ENCODE results near the gene MNT. TPM values are rescaled to one million over a fixed set of nuclear protein-coding genes. Genes with fewer than 3 reads are reported as not detected.

Gene MNT
- total and polyA plus RNA-seq, 11 donors, result 4.1 to 20.4 (median 9.8) TPM

- H3K4me1 ChIP-seq, result peaks cover 0 to 40% (median 16%) of the 10 kb centered on the region in 12 donors
- TF ChIP-seq POLR2A (IDR thresholded peaks at IDR 0.05) (no peak), CTCF (IDR thresholded peaks at IDR 0.05) (peak; percentile 94 to 100 (median 98))
- no peaks in the 10 kb centered on the region for H3K9me3 ChIP-seq
- WGBS, 4 donors, result 23 to 28% (median 28%) methylated on average over 19 of the region's 19 CpGs
- intact Hi-C loops (cut with DNase I), result loop anchor here in 9 of 10 donors (1.0 to 2.0 kb wide), 2 partner anchors 33 to 34 kb away; no protein-coding TSS in a partner anchor
- H3K27ac ChIP-seq, result peak overlapping the region in 3 of 12 donors; percentile 13 to 63 (median 15)
- H3K4me3 ChIP-seq, result no peak overlapping the region
- no peaks in the 10 kb centered on the region for H3K27me3 ChIP-seq
- peak; percentile 49 to 77 (median 76) for ATAC-seq
- peak; percentile 85 to 92 (median 87) for DNase-seq
- H3K36me3 ChIP-seq, result peaks cover 0 to 39% (median 27%) of the 10 kb centered on the region in 9 donors
These were observed 15.3 kb upstream of the MNT start for GRCh38 chr17:2416010-2416734.

GRCh38 chr17:2415081-2415480, 14.2 kb upstream of the MNT start:
- Histone ChIP-seq H3K9me3 (no peaks in the 10 kb centered on the region), H3K27ac (no peak overlapping the region), H3K27me3 (no peaks in the 10 kb centered on the region), H3K4me1 (peaks cover 0 to 38% (median 16%) of the 10 kb centered on the region in 12 donors), H3K4me3 (no peak overlapping the region), H3K36me3 (peaks cover 0 to 35% (median 16%) of the 10 kb centered on the region in 9 donors)
- no peak for TF ChIP-seq POLR2A (IDR thresholded peaks at IDR 0.05)
- TF ChIP-seq CTCF (IDR thresholded peaks at IDR 0.05), result no peak
- DNase-seq (no peak), ATAC-seq (no peak)
- WGBS, 4 donors, result 85 to 89% (median 86%) methylated on average over 9 of the region's 9 CpGs
- intact Hi-C loops (cut with DNase I), result no loop called here

GRCh38 chr17:2414446-2415064, 13.7 kb upstream of the MNT start:
- Histone ChIP-seq H3K4me3 (no peak overlapping the region), H3K36me3 (peaks cover 0 to 30% (median 11%) of the 10 kb centered on the region in 9 donors), H3K9me3 (no peaks in the 10 kb centered on the region), H3K27ac (no peak overlapping the region), H3K4me1 (peaks cover 0 to 35% (median 15%) of the 10 kb centered on the region in 12 donors), H3K27me3 (no peaks in the 10 kb centered on the region)
- DNase-seq, result no peak
- ATAC-seq, result no peak
- TF ChIP-seq CTCF (IDR thresholded peaks at IDR 0.05), result no peak
- TF ChIP-seq POLR2A (IDR thresholded peaks at IDR 0.05), result no peak
- 90 to 94% (median 94%) methylated on average over 22 of the region's 22 CpGs for WGBS, 4 donors
- intact Hi-C loops (cut with DNase I), result no loop called here

- H3K4me3 ChIP-seq, result no peak overlapping the region
- peak; percentile 43 to 82 (median 67) for ATAC-seq
- H3K27ac ChIP-seq, result peak overlapping the region in 11 of 12 donors; percentile 2 to 63 (median 41)
- 8 to 29% (median 17%) methylated on average over 2 of the region's 2 CpGs for WGBS, 4 donors
- intact Hi-C loops (cut with DNase I), result no loop called here
- DNase-seq, result no peak
- peaks cover 0 to 20% (median 3%) of the 10 kb centered on the region in 9 donors for H3K36me3 ChIP-seq
- H3K27me3 ChIP-seq, result no peaks in the 10 kb centered on the region
- peaks cover 0 to 27% (median 14%) of the 10 kb centered on the region in 12 donors for H3K4me1 ChIP-seq
- TF ChIP-seq POLR2A (IDR thresholded peaks at IDR 0.05) (no peak), CTCF (IDR thresholded peaks at IDR 0.05) (peak in 5 of 12 donors; percentile 7 to 41 (median 33))
- H3K9me3 ChIP-seq, result no peaks in the 10 kb centered on the region
These were observed 11.7 kb upstream of the MNT start for GRCh38 chr17:2412561-2413021.
